K562 (cell line): ENCODE data around the gene RBM4B. TPM values are rescaled to one million over a fixed set of nuclear protein-coding genes. Genes with fewer than 3 reads are reported as not detected.
A peak's percentile ranks its signal among the peaks of the same experiment; 100 is the strongest.

Experiments
- DNMT1 ChIP-seq: fragments of 450-650 bp; IDR thresholded peaks from 2 replicates; pipeline ENCODE4 v1.6.1; 2016; ENCODE audit warnings: antibody characterized with exemption, mild to moderate bottlenecking
- HBP1 ChIP-seq: fragments of 450-650 bp; formaldehyde crosslinking; IDR thresholded peaks from 2 replicates; pipeline ENCODE4 v1.4.0; 2022; ENCODE audit warnings: missing genetic modification characterization
- NBN ChIP-seq: fragments of 450-650 bp; IDR thresholded peaks from 2 replicates; pipeline ENCODE4 v1.6.1; 2016; ENCODE audit warnings: low read depth, mild to moderate bottlenecking
- NRF1 ChIP-seq, 2 experiments: fragments of 450-650 bp; IDR thresholded peaks in 1 of 2; conservative IDR thresholded peaks in 1 of 2; 2 replicates each; pipeline ENCODE4 v1.6.1; 2014; ENCODE audit warnings: mild to moderate bottlenecking in 2 of 2
- POLR2AphosphoS2 ChIP-seq: IDR thresholded peaks from 2 replicates; pipeline ENCODE4 v1.6.1; 2012; ENCODE audit warnings: low read length, improper control_type of control experiment
- POLR2B ChIP-seq: fragments of 450-650 bp; IDR thresholded peaks from 2 replicates; pipeline ENCODE4 v1.6.1; 2018; ENCODE audit warnings: low read depth; ENCODE audit not compliant: partially characterized antibody
- SRF ChIP-seq, 2 experiments: fragments of 250-450, 450-650 bp in 1 of 2; sonication (Bioruptor Pico) in 1 of 2; sonication (generic) in 1 of 2; formaldehyde crosslinking; IDR thresholded peaks; 2 replicates each; pipeline versions ENCODE4 v1.5.0 to v1.5.1; 2020 to 2022; ENCODE audit warnings: mild to moderate bottlenecking in 1 of 2, missing genetic modification reagents in 1 of 2
- TAF9B ChIP-seq: fragments of 450-650 bp; IDR thresholded peaks from 2 replicates; pipeline ENCODE4 v1.6.1; 2018; ENCODE audit warnings: mild to moderate bottlenecking; ENCODE audit not compliant: partially characterized antibody
- ZC3H8 ChIP-seq: fragments of 450-650 bp; IDR thresholded peaks from 2 replicates; pipeline ENCODE4 v1.6.1; 2017
- ZNF407 ChIP-seq: fragments of 450-650 bp; IDR thresholded peaks from 2 replicates; pipeline ENCODE4 v1.6.1; 2016; ENCODE audit warnings: low read depth
- polyA plus RNA-seq, 8 experiments: library from polyadenylated mRNA; depleted of rRNA in 4 of 8; stranded (reverse) in 5 of 8; unstranded in 3 of 8; fragments of >200 nt; fragmentation: Nextera tagmentation in 2 of 8; fragmentation: Illumina TruSeq in 1 of 8; extraction: Ambion mirVana in 2 of 8; extraction: Trizol in 1 of 8; gene quantifications; 2 replicates each; pipeline versions ENCODE4 v1.2.1 to v1.2.3, GENCODE V29; 2011 to 2014; ENCODE audit warnings: inconsistent platforms in 1 of 8, missing spikeins in 1 of 8
- total RNA-seq, 7 experiments: library from RNA; depleted of rRNA in 6 of 7; stranded (reverse); fragments of >200 nt in 6 of 7; fragmentation: Illumina TruSeq in 2 of 7; extraction: Trizol in 2 of 7; gene quantifications; 2 replicates each; pipeline versions ENCODE4 v1.2.1 to v1.2.3, GENCODE V29; 2011 to 2021; ENCODE audit warnings: low replicate concordance in 1 of 7
- TF ChIP-seq, protein P1 (sequence below): conservative IDR thresholded peaks from 2 replicates; pipeline ENCODE4 v1.6.1; 2011; ENCODE audit warnings: low read depth, mild to moderate bottlenecking, low read length; ENCODE audit not compliant: control insufficient read depth

RBM4B gene
- total and polyA plus RNA-seq, 9 of the 15 experiments (the other 6 are each of a cell fraction or from before 2014, with no cell fraction given), result 14.6 to 39.9 (median 23.3) TPM

DNA sequence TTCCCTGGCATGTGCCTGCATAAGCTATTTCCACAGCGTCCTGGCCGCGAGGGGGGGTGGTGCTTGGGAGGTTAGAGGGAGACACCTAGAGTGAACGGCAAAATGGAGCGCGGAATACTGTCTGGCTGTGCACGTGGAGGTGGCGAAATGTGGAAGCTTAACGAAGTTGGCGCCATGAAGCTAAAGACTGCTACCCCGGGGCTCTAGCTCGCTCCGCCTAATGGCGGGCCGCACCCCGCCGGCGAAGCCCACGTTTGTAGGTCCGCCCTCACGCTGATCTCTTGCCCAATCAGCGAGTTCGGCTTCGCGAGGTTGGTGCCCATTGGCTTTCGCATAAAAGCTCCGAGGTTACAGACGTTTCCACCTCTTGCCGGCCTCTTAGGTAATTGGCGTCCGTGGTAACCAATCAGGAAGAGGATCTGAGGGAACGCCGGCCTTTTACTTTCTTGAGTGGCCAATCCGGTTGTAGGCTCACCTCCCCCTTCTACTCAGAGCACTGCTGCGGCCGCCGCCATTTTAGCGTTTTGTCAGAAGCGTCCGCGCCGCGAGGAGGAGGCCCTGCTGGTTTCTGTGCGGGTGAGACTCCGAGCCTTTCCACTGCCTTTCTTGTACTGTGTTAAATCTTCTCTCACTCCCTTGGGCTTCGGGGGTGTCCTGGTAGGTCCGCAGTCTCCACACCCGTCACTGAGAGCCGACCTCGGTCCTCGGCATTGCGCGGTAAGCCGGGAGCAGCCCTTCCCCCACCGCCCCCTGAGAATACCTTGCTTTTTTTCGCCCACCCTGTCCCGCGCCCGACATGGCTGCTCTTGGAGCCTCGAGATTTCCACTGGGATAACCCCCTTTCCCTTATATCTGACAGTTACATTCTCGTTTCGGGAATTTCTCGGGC lies 39.3 kb downstream of the RBM4B start, which contains the start of gene RBM4 (continued):
- TF ChIP-seq ZNF407, result no peak
- peak; percentile 99 for TF ChIP-seq DNMT1
- 0 out of 2 replicates have a peak, but pooled peaks have one; percentile 44 for TF ChIP-seq HBP1
- TF ChIP-seq NRF1 (conservative IDR thresholded peaks at IDR 0.05 in 1 of 2, IDR thresholded peaks at IDR 0.05 in 1 of 2), result peak in 1 of 2 experiments; percentile 36
- peak; percentile 78 for TF ChIP-seq NBN
- peak; percentile 69 for TF ChIP-seq TAF9B
- TF ChIP-seq SRF (CRISPR knock-in tag; IDR thresholded peaks at IDR 0.05), result peak; percentile 14 to 48; a peak in 1 of 4 replicates
- TF ChIP-seq POLR2AphosphoS2, result peak; percentile 99
- TF ChIP-seq, protein P1, sequence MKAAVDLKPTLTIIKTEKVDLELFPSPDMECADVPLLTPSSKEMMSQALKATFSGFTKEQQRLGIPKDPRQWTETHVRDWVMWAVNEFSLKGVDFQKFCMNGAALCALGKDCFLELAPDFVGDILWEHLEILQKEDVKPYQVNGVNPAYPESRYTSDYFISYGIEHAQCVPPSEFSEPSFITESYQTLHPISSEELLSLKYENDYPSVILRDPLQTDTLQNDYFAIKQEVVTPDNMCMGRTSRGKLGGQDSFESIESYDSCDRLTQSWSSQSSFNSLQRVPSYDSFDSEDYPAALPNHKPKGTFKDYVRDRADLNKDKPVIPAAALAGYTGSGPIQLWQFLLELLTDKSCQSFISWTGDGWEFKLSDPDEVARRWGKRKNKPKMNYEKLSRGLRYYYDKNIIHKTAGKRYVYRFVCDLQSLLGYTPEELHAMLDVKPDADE, result peak; percentile 77; the same call in 1 of the 2 replicates
- TF ChIP-seq POLR2B, result peak; percentile 96
- TF ChIP-seq ZC3H8, result 0 out of 2 replicates have a peak, but pooled peaks have one; percentile 12
